Immature natural killer cell (primary cell): ENCODE results near the gene TMEM131. TPM values are rescaled to one million over a fixed set of nuclear protein-coding genes. Genes with fewer than 3 reads are reported as not detected.

Source experiments
- DNase-seq, 3 donors: peaks; one replicate each; pipeline ENCODE4 v3.0.0; 2022; ENCODE audit warnings: mixed read lengths in 1 of 3
- H3K27ac Mint-ChIP-seq, 6 donors: one replicate each; pipeline ENCODE4 v1.8.0; 2020; ENCODE audit warnings: mixed read lengths in 6 of 6, mild to moderate bottlenecking in 5 of 6, inconsistent platforms in 4 of 6, moderate library complexity in 3 of 6
- H3K27me3 Mint-ChIP-seq, 3 donors: one replicate each; pipeline ENCODE4 v1.8.0; 2020 to 2021; ENCODE audit warnings: low read depth in 3 of 3, mild to moderate bottlenecking in 3 of 3, mixed read lengths in 3 of 3, moderate library complexity in 3 of 3, inconsistent platforms in 1 of 3
- H3K36me3 Mint-ChIP-seq, 3 donors: one replicate each; pipeline ENCODE4 v1.8.0; 2020; ENCODE audit warnings: mixed read lengths in 3 of 3, inconsistent platforms in 2 of 3, mild to moderate bottlenecking in 2 of 3
- H3K4me1 Mint-ChIP-seq, 2 donors: one replicate each; pipeline ENCODE4 v1.8.0; 2020; ENCODE audit warnings: inconsistent platforms in 2 of 2, mild to moderate bottlenecking in 2 of 2, mixed read lengths in 2 of 2, moderate library complexity in 1 of 2
- H3K4me3 Mint-ChIP-seq, 5 donors: one replicate each; pipeline ENCODE4 v1.8.0; 2020; ENCODE audit warnings: mild to moderate bottlenecking in 5 of 5, mixed read lengths in 5 of 5, inconsistent platforms in 3 of 5, moderate library complexity in 3 of 5
- H3K9me3 Mint-ChIP-seq, 6 donors: one replicate each; pipeline ENCODE4 v1.8.0; 2020; ENCODE audit warnings: mild to moderate bottlenecking in 6 of 6, mixed read lengths in 6 of 6, inconsistent platforms in 4 of 6, moderate library complexity in 3 of 6
- polyA plus RNA-seq, 3 donors: library from polyadenylated mRNA; unstranded; fragments of 300-500 nt; fragmentation: Illumina TruSeq; gene quantifications; one replicate each; pipeline ENCODE4 v1.2.3, GENCODE V29; 2021

The TMEM131 gene
- polyA plus RNA-seq, 3 donors from 2014 or later = 7.1 to 24.5 (median 8.3) TPM

DNA sequence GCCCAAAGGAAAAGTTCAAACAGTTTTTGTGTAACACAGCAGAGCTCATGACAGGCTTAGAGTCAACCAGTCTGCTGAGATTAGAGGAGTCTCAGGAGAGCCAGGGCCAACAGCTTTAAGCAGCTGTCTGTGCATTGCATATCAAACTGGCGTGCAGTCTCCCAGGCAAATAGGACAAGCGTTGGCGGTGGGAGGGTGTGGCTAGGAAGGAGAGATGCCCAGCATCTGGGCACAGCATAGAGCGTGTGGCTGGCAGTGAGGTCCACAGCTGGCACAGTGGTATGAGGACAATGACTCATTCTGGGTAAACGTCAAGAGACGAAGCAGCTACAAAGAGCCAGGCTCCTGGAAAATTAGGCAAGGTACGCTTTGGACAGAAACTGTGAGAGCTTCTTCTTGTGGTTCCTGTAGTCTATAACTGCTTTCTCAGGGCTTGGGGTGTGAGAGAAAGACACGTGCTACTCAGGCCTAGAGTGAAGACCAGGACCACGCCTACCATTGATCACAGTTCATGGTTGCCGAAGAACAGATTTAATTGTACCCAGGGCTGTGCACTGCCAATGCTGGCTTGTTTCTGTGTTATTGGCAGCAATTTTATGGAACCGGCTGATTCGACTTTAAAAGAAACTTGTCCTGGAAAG is 267.5 kb downstream of the TMEM131 start:
- Mint-ChIP-seq H3K27ac (peak overlapping the region; percentile 84 to 98 (median 90)), H3K4me3 (peak overlapping the region; percentile 62 to 71 (median 69)), H3K36me3 (peaks cover 38 to 68% (median 40%) of the 10 kb centered on the region in 3 donors), H3K9me3 (peaks cover 0 to 2% (median 0%) of the 10 kb centered on the region in 6 donors), H3K4me1 (peaks cover 93 to 94% of the 10 kb centered on the region in 2 donors), H3K27me3 (peaks cover 2 to 7% (median 3%) of the 10 kb centered on the region in 3 donors)
- DNase-seq = peak; percentile 35 to 61 (median 53)

DNA sequence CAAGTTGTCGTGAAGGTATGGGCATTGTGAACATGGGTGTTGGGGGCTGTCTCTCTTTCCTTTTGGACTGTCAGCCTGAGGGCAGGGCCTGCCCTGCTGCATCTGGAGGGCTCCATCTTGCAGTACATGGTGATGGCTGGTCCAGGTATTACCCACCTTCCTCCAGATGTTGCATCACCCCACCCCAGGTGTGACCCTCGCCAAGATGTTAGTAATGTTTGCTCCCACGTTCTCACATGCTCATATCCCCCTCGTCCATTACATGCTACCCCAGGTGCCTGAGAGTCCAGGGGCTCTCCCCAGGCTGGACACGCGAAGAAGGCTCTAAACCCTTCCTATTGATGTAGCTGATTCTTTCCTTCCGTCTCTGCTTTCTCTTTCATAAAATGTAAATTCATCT is 268.5 kb downstream of the TMEM131 start:
- peaks cover 96% of the 10 kb centered on the region in 2 donors for H3K4me1 Mint-ChIP-seq
- peaks cover 45 to 75% (median 47%) of the 10 kb centered on the region in 3 donors for H3K36me3 Mint-ChIP-seq
- peak overlapping the region; percentile 62 to 71 (median 69) for H3K4me3 Mint-ChIP-seq
- peak overlapping the region; percentile 84 to 98 (median 90) for H3K27ac Mint-ChIP-seq
- peaks cover 0 to 2% (median 0%) of the 10 kb centered on the region in 6 donors for H3K9me3 Mint-ChIP-seq
- peaks cover 2 to 9% (median 4%) of the 10 kb centered on the region in 3 donors for H3K27me3 Mint-ChIP-seq
- no peak for DNase-seq

DNA sequence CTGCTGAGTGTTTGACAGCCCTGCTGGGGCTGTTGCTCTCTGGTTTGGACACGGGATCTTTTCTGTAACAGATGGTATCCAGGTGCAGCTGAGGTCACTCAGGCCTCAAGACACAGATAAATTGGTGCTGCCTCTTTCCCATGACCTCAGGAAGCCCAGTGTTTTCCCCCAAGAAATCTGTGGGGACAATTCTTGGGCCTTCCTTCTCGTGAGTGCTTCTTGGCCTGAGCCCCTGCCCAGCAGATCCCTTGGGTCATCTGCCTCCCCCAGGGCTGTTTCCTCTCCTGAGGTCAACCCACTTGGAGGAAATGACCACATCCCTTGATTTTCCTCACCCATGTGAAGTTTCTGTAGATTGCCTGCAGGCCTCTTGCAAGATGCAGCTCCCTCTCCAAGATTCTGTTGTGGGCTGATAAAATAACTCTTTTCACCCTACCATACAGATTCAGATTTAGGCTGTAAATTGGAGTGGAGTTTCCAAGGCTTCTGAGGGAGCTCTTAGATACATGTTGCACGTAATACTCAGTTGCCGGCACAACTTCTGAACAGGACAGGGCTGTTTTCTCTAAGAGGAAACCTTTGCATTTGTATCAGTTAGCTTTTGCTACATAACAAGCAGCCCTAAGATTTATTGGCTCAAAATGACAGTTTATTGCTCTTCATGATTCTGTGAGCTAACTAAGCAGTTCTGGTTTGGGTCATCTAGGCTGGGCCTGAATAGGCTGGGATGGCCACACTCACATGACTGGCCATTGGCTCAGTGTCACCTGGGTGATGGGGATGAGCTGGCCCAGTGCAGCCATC is 269.3 kb downstream of the TMEM131 start:
- H3K4me3 Mint-ChIP-seq = peak overlapping the region; percentile 48 to 71 (median 62)
- H3K27ac Mint-ChIP-seq = peak overlapping the region; percentile 88 to 98 (median 92)
- no peak for DNase-seq
- peaks cover 92 to 95% of the 10 kb centered on the region in 2 donors for H3K4me1 Mint-ChIP-seq
- peaks cover 0 to 2% (median 0%) of the 10 kb centered on the region in 6 donors for H3K9me3 Mint-ChIP-seq
- H3K36me3 Mint-ChIP-seq = peaks cover 40 to 66% (median 48%) of the 10 kb centered on the region in 3 donors
- H3K27me3 Mint-ChIP-seq = peaks cover 2 to 9% (median 5%) of the 10 kb centered on the region in 3 donors

DNA sequence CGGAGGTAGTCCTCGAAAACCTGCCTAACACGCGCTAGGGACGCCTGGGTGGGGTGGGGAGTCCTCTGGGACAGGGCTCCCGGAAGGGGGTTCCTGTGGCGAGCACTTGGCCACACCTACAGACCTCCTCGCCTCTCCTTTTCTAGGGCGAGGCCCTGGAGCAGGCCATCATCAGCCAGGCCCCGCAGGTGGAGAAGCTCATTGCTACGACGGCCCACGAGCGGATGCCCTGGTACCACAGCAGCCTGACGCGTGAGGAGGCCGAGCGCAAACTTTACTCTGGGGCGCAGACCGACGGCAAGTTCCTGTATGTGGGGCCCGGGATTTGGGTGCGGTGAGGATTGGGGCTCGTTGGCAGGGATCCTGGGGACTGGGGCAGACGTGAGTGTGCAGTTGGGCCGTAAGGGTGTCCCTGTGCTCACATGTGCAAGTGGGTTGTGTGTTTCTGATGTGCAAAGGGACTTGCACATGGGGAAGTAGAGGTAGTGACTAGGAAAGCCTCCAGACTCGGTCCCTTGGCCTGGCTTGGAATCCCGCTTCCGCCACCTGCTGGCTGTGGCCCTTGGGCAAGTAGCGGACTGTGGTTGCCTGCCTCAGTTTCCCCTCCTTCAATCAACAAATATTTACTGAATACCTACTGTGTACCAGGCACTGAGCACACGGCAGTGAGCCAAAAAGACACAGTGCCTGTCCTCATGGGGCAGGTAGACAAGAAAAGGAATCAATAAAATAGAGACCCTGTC is 270.6 kb downstream of the TMEM131 start:
- H3K27me3 Mint-ChIP-seq = peaks cover 4 to 16% (median 13%) of the 10 kb centered on the region in 3 donors
- peaks cover 93 to 96% of the 10 kb centered on the region in 2 donors for H3K4me1 Mint-ChIP-seq
- DNase-seq = no peak
- no peaks in the 10 kb centered on the region for H3K9me3 Mint-ChIP-seq
- H3K4me3 Mint-ChIP-seq = peak overlapping the region; percentile 19 to 65 (median 51)
- H3K36me3 Mint-ChIP-seq = peaks cover 45 to 66% (median 58%) of the 10 kb centered on the region in 3 donors
- peak overlapping the region; percentile 78 to 92 (median 90) for H3K27ac Mint-ChIP-seq

DNA sequence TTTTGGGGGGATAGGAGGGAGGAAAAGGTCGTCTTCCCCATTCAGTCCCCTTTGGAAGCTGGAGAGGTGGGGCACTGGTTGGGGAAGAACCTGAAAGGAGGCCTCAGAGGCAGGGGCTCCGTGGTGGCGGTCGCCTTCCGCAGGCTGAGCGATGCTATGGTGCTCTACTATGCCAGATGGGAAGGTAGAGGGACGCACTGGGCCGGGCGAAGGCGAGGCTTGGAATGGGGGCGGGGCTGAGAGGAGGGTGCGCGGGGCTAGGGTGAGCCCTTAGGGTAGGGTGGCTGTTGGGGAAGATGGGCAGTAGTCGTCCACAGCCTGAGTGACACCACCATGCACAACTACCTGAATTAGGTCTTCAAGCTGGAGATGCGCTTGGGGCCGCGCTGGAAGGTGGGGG is 271.2 kb downstream of the TMEM131 start:
- Mint-ChIP-seq H3K4me1 (peaks cover 93 to 98% of the 10 kb centered on the region in 2 donors), H3K9me3 (no peaks in the 10 kb centered on the region), H3K27me3 (peaks cover 4 to 16% (median 13%) of the 10 kb centered on the region in 3 donors), H3K27ac (peak overlapping the region in 5 of 6 donors; percentile 64 to 92 (median 86)), H3K4me3 (peak overlapping the region in 4 of 5 donors; percentile 20 to 36 (median 32)), H3K36me3 (peaks cover 49 to 68% (median 58%) of the 10 kb centered on the region in 3 donors)
- DNase-seq = no peak

DNA sequence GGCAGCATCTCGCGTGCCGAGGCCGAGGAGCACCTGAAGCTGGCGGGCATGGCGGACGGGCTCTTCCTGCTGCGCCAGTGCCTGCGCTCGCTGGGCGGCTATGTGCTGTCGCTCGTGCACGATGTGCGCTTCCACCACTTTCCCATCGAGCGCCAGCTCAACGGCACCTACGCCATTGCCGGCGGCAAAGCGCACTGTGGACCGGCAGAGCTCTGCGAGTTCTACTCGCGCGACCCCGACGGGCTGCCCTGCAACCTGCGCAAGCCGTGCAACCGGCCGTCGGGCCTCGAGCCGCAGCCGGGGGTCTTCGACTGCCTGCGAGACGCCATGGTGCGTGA is 271.7 kb downstream of the TMEM131 start:
- no peaks in the 10 kb centered on the region for H3K9me3 Mint-ChIP-seq
- no peak overlapping the region for H3K27ac Mint-ChIP-seq
- H3K4me3 Mint-ChIP-seq = no peak overlapping the region
- peaks cover 93 to 98% of the 10 kb centered on the region in 2 donors for H3K4me1 Mint-ChIP-seq
- peaks cover 4 to 18% (median 13%) of the 10 kb centered on the region in 3 donors for H3K27me3 Mint-ChIP-seq
- DNase-seq = no peak
- peaks cover 48 to 68% (median 58%) of the 10 kb centered on the region in 3 donors for H3K36me3 Mint-ChIP-seq

DNA sequence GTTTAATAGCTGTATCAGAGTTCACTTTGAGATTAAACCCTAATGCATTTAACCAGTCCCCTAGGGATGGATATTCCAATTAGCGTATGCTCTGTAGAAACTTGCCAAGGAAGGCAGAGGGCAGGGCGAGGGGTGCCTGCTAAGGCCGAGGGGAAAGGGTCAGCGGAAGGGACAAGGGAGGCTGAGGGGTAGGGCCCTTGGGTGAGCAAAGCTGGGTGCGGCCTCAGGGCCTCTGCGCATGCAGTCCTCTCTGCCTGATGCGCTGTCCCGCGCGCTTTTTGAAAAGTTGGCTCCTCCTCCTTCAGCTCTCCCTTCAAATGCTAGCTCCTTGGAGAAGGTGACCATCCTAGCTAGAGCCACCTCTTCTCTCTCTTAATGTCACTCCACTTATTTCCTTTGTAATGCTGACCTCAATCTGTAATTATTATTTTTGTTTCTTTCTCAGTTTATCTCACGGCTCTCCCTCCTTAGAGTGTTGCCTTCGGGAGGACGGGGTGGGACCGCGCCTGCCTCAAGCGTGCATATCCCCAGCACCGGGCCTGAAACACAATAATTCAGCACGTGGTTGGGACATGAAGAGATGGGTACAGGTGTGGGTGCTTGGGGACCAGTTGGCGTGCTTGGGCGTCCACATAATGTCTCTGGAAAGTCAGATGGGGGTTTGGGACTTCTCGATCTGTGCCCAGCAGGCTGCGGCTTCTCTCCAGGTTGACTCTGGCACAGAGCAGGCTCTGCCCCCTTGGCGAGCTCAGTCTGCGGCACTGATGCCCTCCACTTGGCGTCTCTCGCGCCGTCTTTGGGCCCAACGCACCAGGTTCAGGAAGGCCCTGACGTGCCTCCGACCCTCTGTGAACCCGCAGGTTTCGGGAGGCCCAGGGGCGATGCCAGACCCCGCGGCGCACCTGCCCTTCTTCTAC is 272.3 kb downstream of the TMEM131 start:
- DNase-seq = no peak
- peaks cover 51 to 69% (median 60%) of the 10 kb centered on the region in 3 donors for H3K36me3 Mint-ChIP-seq
- H3K4me1 Mint-ChIP-seq = peaks cover 93 to 98% of the 10 kb centered on the region in 2 donors
- H3K27ac Mint-ChIP-seq = peak overlapping the region; percentile 96 to 100 (median 98)
- no peaks in the 10 kb centered on the region for H3K9me3 Mint-ChIP-seq
- H3K4me3 Mint-ChIP-seq = peak overlapping the region; percentile 65 to 98 (median 74)
- H3K27me3 Mint-ChIP-seq = peaks cover 7 to 22% (median 15%) of the 10 kb centered on the region in 3 donors

DNA sequence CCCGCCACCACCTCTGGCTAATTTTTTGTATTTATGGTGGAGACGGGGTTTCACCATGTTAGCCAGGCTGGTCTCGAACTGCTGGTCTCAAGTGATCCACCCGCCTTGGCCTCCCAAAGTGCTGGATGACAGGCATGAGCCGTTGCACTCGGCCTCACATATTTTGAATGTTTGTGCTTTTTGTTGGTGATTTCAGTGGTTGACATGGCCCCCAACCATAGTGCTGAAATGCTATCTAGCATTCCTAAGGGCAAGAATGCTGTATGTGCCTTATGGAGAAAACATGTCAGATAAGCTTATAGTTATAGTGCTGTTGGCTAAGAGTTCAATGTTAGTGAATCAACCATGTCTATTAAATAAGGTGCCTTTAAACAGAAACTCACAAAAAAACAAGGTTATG is 273.5 kb downstream of the TMEM131 start:
- Mint-ChIP-seq H3K27ac (peak overlapping the region; percentile 96 to 100 (median 98)), H3K9me3 (no peaks in the 10 kb centered on the region), H3K4me1 (peaks cover 93 to 98% of the 10 kb centered on the region in 2 donors), H3K4me3 (peak overlapping the region; percentile 47 to 98 (median 59)), H3K27me3 (peaks cover 8 to 22% (median 18%) of the 10 kb centered on the region in 3 donors), H3K36me3 (peaks cover 47 to 63% (median 48%) of the 10 kb centered on the region in 3 donors)
- no peak for DNase-seq

DNA sequence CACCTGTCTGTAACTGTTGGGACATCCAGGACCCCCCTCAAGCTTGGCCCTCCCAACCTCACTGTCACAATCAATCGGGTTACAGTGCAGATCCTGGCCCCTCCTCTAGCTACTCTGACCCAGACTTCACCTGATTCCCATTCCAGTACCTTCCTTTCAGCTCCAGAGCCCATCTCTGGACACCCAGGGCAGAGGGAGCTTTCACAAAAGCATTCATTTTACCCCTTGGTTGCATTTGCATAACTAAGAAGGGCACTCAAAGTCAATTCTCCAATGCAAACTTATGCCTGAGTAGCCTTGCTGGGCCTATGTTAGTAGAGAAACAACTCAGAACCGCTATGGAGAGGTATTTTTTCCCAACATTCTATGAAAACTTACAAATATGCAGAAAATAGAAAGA is 275.0 kb downstream of the TMEM131 start:
- DNase-seq = no peak
- Mint-ChIP-seq H3K36me3 (peaks cover 37 to 62% (median 53%) of the 10 kb centered on the region in 3 donors), H3K4me1 (peaks cover 93 to 98% of the 10 kb centered on the region in 2 donors), H3K27ac (peak overlapping the region; percentile 96 to 100 (median 98)), H3K9me3 (no peaks in the 10 kb centered on the region), H3K27me3 (peaks cover 12 to 22% (median 17%) of the 10 kb centered on the region in 3 donors), H3K4me3 (peak overlapping the region; percentile 84 to 99 (median 92))

DNA sequence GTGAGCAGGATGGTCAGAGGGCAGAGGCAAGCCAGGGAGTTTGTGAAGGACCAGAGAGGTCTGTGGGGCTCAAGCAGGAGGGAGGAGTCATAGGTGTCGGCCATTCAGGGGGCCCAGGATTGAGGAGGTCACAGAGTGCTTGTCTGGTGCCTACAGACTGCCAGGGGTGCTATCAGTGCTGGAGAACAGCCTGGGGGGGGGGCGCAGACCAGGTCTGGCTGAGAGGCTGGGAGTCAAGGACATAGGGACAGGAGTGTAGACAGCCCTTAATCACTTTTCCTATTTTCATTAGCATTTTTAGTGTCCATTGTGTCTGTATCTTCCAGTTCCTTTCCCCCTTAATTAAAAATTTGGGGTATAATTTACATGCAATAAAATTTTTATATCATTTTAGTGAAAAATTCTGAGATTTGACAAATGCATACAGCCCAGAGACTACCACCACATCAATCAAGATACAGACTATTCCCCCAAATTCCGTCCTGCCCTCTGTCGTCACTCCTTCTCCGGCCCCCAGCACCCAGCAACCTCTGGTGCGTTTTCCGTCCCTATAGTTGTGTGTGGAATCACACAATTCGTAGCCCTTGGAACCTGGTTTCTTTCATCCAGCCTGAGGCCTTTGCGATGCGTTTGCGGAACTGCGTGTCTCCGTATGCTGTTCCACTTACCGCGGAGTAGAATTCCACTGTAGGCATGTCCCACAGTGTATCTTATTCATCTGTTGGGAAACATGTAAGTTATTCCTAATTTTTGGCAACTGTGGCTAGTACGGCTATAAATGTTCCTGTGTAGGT is 276.2 kb downstream of the TMEM131 start:
- peaks cover 92 to 98% of the 10 kb centered on the region in 2 donors for H3K4me1 Mint-ChIP-seq
- no peaks in the 10 kb centered on the region for H3K9me3 Mint-ChIP-seq
- H3K27me3 Mint-ChIP-seq = peaks cover 10 to 21% (median 15%) of the 10 kb centered on the region in 3 donors
- H3K4me3 Mint-ChIP-seq = peak overlapping the region; percentile 92 to 99 (median 98)
- H3K36me3 Mint-ChIP-seq = peaks cover 40 to 61% (median 56%) of the 10 kb centered on the region in 3 donors
- peak overlapping the region; percentile 96 to 100 (median 98) for H3K27ac Mint-ChIP-seq
- DNase-seq = no peak

DNA sequence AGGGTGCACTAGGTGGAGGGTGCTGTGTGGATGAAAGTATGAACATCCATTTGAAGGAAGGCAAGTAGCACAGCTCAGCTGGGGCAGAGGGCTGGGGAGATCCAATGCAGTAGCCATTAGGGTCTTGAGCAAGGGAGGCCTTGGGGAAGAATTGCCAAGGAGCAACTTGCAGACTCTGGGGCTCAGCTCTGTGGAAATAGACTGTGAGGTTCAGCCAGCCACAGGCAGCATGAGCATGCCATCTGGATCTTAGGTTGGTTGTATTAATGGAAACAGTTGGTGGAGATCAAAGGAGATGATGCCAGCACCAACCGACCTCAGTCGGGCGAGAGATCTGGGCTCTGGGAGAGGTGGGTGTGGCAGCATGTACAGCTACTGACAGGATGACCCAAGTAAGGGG is 276.8 kb downstream of the TMEM131 start:
- Mint-ChIP-seq H3K4me3 (peak overlapping the region; percentile 92 to 99 (median 98)), H3K4me1 (peaks cover 89 to 97% of the 10 kb centered on the region in 2 donors), H3K9me3 (no peaks in the 10 kb centered on the region), H3K27ac (peak overlapping the region; percentile 96 to 100 (median 98)), H3K36me3 (peaks cover 42 to 63% (median 57%) of the 10 kb centered on the region in 3 donors), H3K27me3 (peaks cover 10 to 21% (median 15%) of the 10 kb centered on the region in 3 donors)
- DNase-seq = no peak
